Stimulated activated CD4-positive, alpha-beta T cell treated with anti-CD3 and anti-CD28 coated beads, TNF-alpha, amount 100 ng/mL, for 24 hours (primary cell): Measurements from ENCODE around the gene UBE2F.

Experiments
- DNase-seq, 3 experiments: peaks; one replicate each; pipeline ENCODE4 v3.0.0-alpha.2; 2020; ENCODE audit warnings: low read depth in 3 of 3

The UBE2F gene

DNA sequence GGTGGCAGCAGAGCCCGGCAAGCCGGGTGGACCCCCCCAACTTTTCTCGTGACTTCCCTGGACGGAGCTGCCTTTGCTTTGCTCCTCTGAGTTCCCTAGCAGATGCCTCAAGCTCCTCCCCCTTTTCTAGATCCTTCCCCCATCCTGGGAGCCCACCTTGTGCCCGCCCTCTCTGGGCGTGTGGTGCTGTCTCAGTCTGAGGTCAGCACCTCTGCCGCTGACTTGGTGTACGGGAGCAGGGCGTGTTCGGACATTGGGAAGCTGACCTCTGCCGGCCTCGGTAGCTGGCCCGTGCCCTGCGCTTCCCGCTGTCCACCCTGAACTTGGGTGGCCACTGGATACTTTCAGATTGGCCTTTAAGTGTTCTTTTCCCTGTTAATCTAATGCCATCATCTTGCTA lies 113.7 kb downstream of the UBE2F start:
- no peak for DNase-seq

GRCh38 chr2:238081150-238081549 lies 114.3 kb downstream of the UBE2F start:
- no peak for DNase-seq

- DNase-seq: no peak
Measured at GRCh38 chr2:238081561-238081960, 114.7 kb downstream of the UBE2F start.

GRCh38 chr2:238082151-238082550 lies 115.3 kb downstream of the UBE2F start:
- DNase-seq: no peak

- no peak for DNase-seq
Measured at GRCh38 chr2:238082827-238083226, 116.0 kb downstream of the UBE2F start.

DNA sequence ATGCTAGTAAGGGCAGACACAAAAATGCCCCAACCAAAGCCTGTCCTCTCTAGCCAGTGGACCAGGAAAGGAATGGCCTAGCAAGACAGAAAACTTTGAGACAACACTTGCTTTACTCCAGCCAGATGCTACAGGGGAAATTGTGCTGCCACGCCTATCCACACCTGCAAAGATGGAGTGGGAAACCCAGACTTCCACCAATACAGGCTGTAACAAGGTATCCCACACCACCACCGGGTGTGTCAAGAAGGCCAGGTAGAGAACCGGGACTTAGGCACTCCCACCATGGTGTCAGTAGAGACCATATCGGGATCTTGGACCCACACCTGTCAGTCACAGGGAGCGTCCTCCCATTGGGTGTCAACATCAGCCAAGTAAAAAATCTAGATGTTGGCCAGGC lies 117.1 kb downstream of the UBE2F start:
- no peak for DNase-seq

- DNase-seq: no peak
Measured at GRCh38 chr2:238084761-238085160, 117.9 kb downstream of the UBE2F start.

DNA sequence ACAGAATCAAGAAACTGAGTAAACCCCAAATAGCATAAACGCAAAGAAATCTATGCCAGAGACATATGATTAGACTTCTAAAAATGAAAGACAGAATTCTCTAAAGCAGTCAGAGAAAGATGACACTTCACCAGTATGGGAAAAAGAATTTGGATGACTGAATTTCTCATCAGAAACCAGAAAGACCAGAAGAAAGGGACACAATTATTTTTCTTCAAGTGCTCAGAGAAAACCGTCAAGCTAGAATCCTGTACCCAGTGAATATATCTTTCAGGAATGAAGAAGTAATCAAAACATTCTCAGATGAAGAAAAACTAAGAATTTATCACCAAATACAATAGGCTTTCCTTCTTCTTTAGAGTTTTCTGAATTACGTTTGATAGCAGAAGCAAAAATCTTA lies 119.1 kb downstream of the UBE2F start:
- DNase-seq: no peak

GRCh38 chr2:238087211-238087610 lies 120.4 kb downstream of the UBE2F start:
- no peak for DNase-seq

DNA sequence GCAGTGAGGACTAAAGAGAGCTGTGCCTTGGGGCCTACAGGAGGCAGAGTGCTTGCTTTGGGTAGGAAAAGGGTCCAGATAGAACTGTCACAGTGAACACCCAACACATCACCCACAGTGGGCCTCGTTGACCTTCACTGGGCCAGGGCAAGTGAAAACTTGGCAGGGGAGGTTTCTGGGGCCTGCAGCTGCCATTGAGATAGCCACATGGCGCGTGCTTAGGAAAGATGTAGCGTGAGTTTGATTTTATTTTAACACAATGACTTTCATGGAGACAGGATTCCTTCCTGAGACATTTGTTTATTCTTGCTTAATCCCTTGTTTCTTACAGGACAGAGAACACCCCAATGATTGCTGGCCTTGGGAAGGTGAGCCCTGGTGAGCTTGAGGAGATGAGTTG lies 124.1 kb downstream of the UBE2F start:
- DNase-seq: no peak

GRCh38 chr2:238091436-238092060 lies 124.7 kb downstream of the UBE2F start:
- no peak for DNase-seq
